Nephron progenitor cell (in vitro differentiated cells): ENCODE results near the gene FAM168A.
A peak's percentile ranks its signal among the peaks of the same experiment; 100 is the strongest.

Experiments used
- DNase-seq: peaks from one replicate; pipeline ENCODE4 v3.0.0; 2021
- H3K27ac Mint-ChIP-seq: 2 replicates; pipeline ENCODE4 v1.8.0; 2021; ENCODE audit warnings: mild to moderate bottlenecking, moderate library complexity, mixed read lengths
- H3K27me3 Mint-ChIP-seq: 2 replicates; pipeline ENCODE4 v1.8.0; 2021; ENCODE audit warnings: mild to moderate bottlenecking, low read depth, mixed read lengths; ENCODE audit not compliant: poor library complexity
- H3K36me3 Mint-ChIP-seq: 2 replicates; pipeline ENCODE4 v1.8.0; 2021; ENCODE audit warnings: low read depth, mixed read lengths
- H3K4me1 Mint-ChIP-seq: 2 replicates; pipeline ENCODE4 v1.8.0; 2021; ENCODE audit warnings: mixed read lengths
- H3K4me3 Mint-ChIP-seq: 2 replicates; pipeline ENCODE4 v1.8.0; 2021; ENCODE audit warnings: mild to moderate bottlenecking, moderate library complexity, mixed read lengths
- H3K9me3 Mint-ChIP-seq: 2 replicates; pipeline ENCODE4 v1.8.0; 2021; ENCODE audit warnings: mild to moderate bottlenecking, moderate library complexity, mixed read lengths
- TF ChIP-seq, protein P1 (sequence below): fragments of 200-600 bp; sonication (generic); IDR thresholded peaks from 2 replicates; pipeline ENCODE4 v1.5.0; 2021; ENCODE audit warnings: antibody characterized with exemption

Gene FAM168A

DNA sequence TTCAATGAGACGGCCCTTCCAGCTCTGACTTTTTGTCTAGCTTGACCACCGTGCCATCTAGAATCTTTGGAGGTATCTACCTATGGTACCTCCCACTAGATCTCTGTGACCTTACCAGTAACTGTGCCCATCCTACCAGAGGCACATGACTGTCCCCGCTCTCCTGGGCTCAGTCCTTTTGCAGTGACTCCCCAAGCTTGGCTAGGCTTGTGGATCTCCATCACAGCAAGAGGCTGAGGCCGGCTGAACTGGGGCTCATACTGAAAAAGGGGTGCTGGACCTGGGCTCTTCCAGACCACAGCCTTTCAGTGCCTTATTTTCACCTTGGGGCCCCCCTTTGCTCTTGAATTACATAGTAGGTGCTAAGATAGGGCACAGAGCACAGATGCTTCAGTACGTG, 194.4 kb downstream of the FAM168A start:
- Mint-ChIP-seq H3K4me3 (no peak overlapping the region), H3K4me1 (peaks cover 28% of the 10 kb centered on the region)

DNA sequence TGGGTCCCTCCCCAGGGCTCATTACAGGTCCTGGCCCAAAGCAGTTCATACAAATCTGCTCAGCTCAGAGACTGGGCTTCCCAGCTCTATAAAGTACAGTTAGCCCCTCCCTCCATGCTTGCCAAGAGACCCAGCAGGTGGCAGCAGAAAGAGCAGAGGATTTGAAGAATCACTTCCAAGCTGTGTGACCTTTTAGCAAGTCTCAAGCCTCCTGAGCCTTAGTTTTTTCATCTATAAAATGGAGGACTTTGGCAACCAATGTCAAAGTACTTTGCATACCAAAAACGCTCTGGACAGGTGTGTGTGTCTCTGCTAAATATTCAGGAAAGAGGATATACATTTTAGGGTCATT, 195.1 kb downstream of the FAM168A start:
- no peak for DNase-seq
- Mint-ChIP-seq H3K27me3 (no peaks in the 10 kb centered on the region), H3K9me3 (no peaks in the 10 kb centered on the region), H3K27ac (no peak overlapping the region), H3K4me3 (no peak overlapping the region), H3K36me3 (peaks cover 20% of the 10 kb centered on the region), H3K4me1 (peaks cover 27% of the 10 kb centered on the region)
- TF ChIP-seq, protein P1, sequence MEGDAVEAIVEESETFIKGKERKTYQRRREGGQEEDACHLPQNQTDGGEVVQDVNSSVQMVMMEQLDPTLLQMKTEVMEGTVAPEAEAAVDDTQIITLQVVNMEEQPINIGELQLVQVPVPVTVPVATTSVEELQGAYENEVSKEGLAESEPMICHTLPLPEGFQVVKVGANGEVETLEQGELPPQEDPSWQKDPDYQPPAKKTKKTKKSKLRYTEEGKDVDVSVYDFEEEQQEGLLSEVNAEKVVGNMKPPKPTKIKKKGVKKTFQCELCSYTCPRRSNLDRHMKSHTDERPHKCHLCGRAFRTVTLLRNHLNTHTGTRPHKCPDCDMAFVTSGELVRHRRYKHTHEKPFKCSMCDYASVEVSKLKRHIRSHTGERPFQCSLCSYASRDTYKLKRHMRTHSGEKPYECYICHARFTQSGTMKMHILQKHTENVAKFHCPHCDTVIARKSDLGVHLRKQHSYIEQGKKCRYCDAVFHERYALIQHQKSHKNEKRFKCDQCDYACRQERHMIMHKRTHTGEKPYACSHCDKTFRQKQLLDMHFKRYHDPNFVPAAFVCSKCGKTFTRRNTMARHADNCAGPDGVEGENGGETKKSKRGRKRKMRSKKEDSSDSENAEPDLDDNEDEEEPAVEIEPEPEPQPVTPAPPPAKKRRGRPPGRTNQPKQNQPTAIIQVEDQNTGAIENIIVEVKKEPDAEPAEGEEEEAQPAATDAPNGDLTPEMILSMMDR, result no peak

More for the DNA sequence above, 194.4 kb downstream of the FAM168A start:
- H3K27ac Mint-ChIP-seq, result peak overlapping the region; percentile 36
- H3K36me3 Mint-ChIP-seq, result peaks cover 25% of the 10 kb centered on the region
- TF ChIP-seq, protein P1, result no peak
- no peak for DNase-seq
- H3K9me3 Mint-ChIP-seq, result no peaks in the 10 kb centered on the region
- H3K27me3 Mint-ChIP-seq, result no peaks in the 10 kb centered on the region

DNA sequence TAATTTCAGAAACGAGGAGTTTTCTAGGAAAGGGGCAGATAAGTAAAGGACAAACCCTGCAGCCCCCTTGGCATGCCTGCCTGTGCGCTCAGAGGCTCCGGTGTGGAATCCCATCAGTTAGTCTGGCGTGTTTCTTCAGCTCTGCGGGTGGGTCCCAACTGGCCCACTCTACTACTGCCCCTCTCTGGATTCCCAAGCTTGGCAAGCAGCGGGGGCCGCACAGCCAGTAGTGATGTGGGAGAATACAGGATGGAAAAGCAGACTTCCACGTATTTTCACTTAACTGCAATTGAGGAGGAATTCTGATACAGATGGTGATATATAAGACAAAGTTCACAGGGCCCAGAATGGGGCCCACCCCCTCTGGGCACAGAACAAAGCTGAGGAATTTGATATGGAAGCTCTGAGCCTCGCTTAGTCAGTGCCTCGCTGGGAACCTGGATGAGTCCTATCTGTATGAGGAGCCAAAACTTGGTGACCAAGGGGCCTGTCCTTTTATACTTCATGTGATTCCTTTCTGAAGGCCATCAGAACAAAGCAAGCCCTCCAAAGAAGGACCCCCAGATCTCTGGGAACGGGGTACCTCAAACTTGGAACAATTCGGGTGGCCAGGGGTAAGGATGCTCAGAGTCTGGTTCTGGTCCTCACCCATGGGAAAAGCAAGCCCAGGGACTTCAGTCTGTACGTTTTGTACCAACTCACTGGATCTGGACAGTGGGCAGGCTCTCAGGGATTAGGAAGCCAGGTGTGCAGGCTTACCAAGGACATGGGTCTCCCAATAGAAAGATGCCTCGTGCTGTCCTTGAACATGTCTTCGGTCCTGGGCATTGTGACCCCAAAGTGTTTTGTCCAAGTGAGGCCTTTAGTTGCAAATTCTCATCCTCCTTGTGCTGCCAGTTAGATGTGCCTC, 195.7 kb downstream of the FAM168A start:
- H3K27me3 Mint-ChIP-seq, result peaks cover 3% of the 10 kb centered on the region
- no peak overlapping the region for H3K4me3 Mint-ChIP-seq
- peaks cover 14% of the 10 kb centered on the region for H3K36me3 Mint-ChIP-seq
- H3K4me1 Mint-ChIP-seq, result peaks cover 25% of the 10 kb centered on the region
- no peak for DNase-seq
- TF ChIP-seq, protein P1, result no peak
- no peaks in the 10 kb centered on the region for H3K9me3 Mint-ChIP-seq
- no peak overlapping the region for H3K27ac Mint-ChIP-seq

DNA sequence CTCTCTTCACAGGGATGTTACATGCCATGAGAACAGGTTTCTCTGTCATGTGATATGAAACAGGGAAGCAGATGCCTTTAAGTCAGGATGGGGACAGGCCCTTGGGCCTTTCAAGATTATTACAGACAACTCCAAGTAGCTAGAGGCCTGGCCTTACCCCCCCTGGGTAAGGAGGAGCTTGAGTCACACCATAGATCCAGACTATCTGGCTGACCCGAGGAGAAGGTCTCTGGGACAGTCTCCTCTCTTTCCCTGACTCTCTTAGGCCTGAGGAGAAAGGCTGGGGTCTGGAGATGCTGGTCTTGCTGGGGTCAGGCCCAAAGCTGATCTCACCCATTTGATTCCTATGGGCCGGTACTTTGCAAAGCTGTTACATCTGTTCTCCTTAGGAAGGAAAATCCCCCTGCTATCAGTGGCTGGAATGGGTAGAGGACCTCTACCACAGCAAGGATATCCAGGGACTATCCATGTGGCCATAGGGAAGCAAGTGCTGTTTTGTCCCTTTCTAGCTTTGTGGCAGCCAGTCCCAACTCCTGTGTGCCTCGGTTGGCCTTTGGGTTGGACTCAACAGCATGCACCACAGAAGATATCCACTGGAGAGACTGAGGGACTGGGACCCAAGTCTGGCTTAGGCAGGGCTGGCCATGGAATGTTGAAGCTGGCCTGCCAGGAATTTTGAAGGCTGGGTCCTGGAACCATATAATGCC, 196.5 kb downstream of the FAM168A start:
- DNase-seq, result no peak
- Mint-ChIP-seq H3K27me3 (peaks cover 3% of the 10 kb centered on the region), H3K4me3 (no peak overlapping the region), H3K9me3 (no peaks in the 10 kb centered on the region), H3K36me3 (peaks cover 10% of the 10 kb centered on the region), H3K27ac (no peak overlapping the region), H3K4me1 (peaks cover 20% of the 10 kb centered on the region)
- TF ChIP-seq, protein P1, result no peak

DNA sequence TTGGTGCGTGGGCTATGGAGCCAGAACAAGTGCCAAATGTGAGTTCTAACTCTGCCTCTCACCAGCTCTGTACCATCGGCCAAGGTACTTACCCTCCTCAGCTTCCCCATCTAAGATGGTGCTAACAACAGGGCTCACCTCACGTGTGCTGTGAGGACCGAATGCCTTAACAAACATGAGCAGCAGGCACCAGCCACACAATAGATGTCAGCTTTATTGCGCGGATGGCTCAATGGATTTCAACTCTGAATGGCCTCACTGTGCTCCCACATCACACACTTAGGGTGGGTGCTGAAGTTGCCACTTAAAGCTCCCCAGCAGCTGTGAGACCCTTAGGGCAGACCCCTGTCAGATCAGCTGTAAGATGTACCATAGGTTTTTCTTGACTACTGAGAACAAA, 197.6 kb downstream of the FAM168A start:
- Mint-ChIP-seq H3K27ac (no peak overlapping the region), H3K36me3 (peaks cover 8% of the 10 kb centered on the region), H3K27me3 (peaks cover 3% of the 10 kb centered on the region), H3K9me3 (no peaks in the 10 kb centered on the region), H3K4me1 (peaks cover 17% of the 10 kb centered on the region), H3K4me3 (no peak overlapping the region)
- no peak for DNase-seq
- TF ChIP-seq, protein P1, result no peak
